ENCODE results near the gene SLC25A45.

SLC25A45 gene

GRCh38 chr11:65357856-65358356 is 24.5 kb downstream of the SLC25A45 start:
- H3K79me2 ChIP-seq (ENCODE audit: insufficient read depth, low read length), result no peaks in the 10 kb centered on the region
- no peak overlapping the region for H3K4me2 ChIP-seq (ENCODE audit: low read depth, low read length, poor library complexity, severe bottlenecking)
- H4K20me1 ChIP-seq (ENCODE audit: insufficient read depth, low read length, poor library complexity, severe bottlenecking), result no peaks in the 10 kb centered on the region
- no peaks in the 10 kb centered on the region for H3K36me3 ChIP-seq (ENCODE audit: insufficient read depth, low read length)
- H3K4me3 ChIP-seq (ENCODE audit: low read length, poor library complexity, severe bottlenecking), result no peak overlapping the region
- no peaks in the 10 kb centered on the region for H3K9me3 ChIP-seq (ENCODE audit: insufficient read depth, low read depth, low read length)
- no peaks in the 10 kb centered on the region for H3K27me3 ChIP-seq (ENCODE audit: insufficient read depth, low read length, poor library complexity, severe bottlenecking)
- peaks cover 3% of the 10 kb centered on the region for H3K4me1 ChIP-seq (ENCODE audit: insufficient read depth, low read length, poor library complexity, severe bottlenecking)
- no peaks in the 10 kb centered on the region; the same call in 1 of the 2 replicates for H3F3A ChIP-seq (ENCODE audit: low read depth)
- H2AFZ ChIP-seq (ENCODE audit: low read length), result no peak overlapping the region
- H3K9ac ChIP-seq (ENCODE audit: low read depth, low read length, poor library complexity, severe bottlenecking), result no peak overlapping the region
- no peaks in the 10 kb centered on the region for H3K9me2 ChIP-seq (replicated peaks; ENCODE audit: low read depth, low read length)
- no peak for TF ChIP-seq CTCF (conservative IDR thresholded peaks at IDR 0.05; ENCODE audit: low read length)
- no peak for TF ChIP-seq EZH2phosphoT487 (IDR thresholded peaks at IDR 0.05; ENCODE audit: borderline replicate concordance)

- no peak overlapping the region for H3K9ac ChIP-seq (ENCODE audit: low read depth, low read length, poor library complexity, severe bottlenecking)
- no peak overlapping the region for H2AFZ ChIP-seq (ENCODE audit: low read length)
- H4K20me1 ChIP-seq (ENCODE audit: insufficient read depth, low read length, poor library complexity, severe bottlenecking), result no peaks in the 10 kb centered on the region
- H3K4me1 ChIP-seq (ENCODE audit: insufficient read depth, low read length, poor library complexity, severe bottlenecking), result peaks cover 3% of the 10 kb centered on the region
- H3K4me3 ChIP-seq (ENCODE audit: low read length, poor library complexity, severe bottlenecking), result no peak overlapping the region
- no peaks in the 10 kb centered on the region; the same call in 1 of the 2 replicates for H3F3A ChIP-seq (ENCODE audit: low read depth)
- H3K36me3 ChIP-seq (ENCODE audit: insufficient read depth, low read length), result peaks cover 8% of the 10 kb centered on the region; the same call in 1 of the 2 replicates
- H3K27me3 ChIP-seq (ENCODE audit: insufficient read depth, low read length, poor library complexity, severe bottlenecking), result no peaks in the 10 kb centered on the region
- H3K4me2 ChIP-seq (ENCODE audit: low read depth, low read length, poor library complexity, severe bottlenecking), result no peak overlapping the region
- no peaks in the 10 kb centered on the region for H3K9me3 ChIP-seq (ENCODE audit: insufficient read depth, low read depth, low read length)
- no peaks in the 10 kb centered on the region for H3K9me2 ChIP-seq (replicated peaks; ENCODE audit: low read depth, low read length)
- no peak for TF ChIP-seq CTCF (conservative IDR thresholded peaks at IDR 0.05; ENCODE audit: low read length)
- TF ChIP-seq EZH2phosphoT487 (IDR thresholded peaks at IDR 0.05; ENCODE audit: borderline replicate concordance), result no peak
- no peaks in the 10 kb centered on the region for H3K79me2 ChIP-seq (ENCODE audit: insufficient read depth, low read length)
These were observed 26.0 kb downstream of the SLC25A45 start for GRCh38 chr11:65356394-65356972.

- peak overlapping the region; percentile 84 for H3K4me3 ChIP-seq (ENCODE audit: low read length, poor library complexity, severe bottlenecking)
- H3K9me2 ChIP-seq (replicated peaks; ENCODE audit: low read depth, low read length), result no peaks in the 10 kb centered on the region
- no peaks in the 10 kb centered on the region for H3K9me3 ChIP-seq (ENCODE audit: insufficient read depth, low read depth, low read length)
- no peaks in the 10 kb centered on the region; the same call in 1 of the 2 replicates for H3F3A ChIP-seq (ENCODE audit: low read depth)
- H4K20me1 ChIP-seq (ENCODE audit: insufficient read depth, low read length, poor library complexity, severe bottlenecking), result no peaks in the 10 kb centered on the region
- H3K27me3 ChIP-seq (ENCODE audit: insufficient read depth, low read length, poor library complexity, severe bottlenecking), result no peaks in the 10 kb centered on the region
- H3K36me3 ChIP-seq (ENCODE audit: insufficient read depth, low read length), result peaks cover 14% of the 10 kb centered on the region; the same call in 1 of the 2 replicates
- peaks cover 3% of the 10 kb centered on the region for H3K4me1 ChIP-seq (ENCODE audit: insufficient read depth, low read length, poor library complexity, severe bottlenecking)
- H3K4me2 ChIP-seq (ENCODE audit: low read depth, low read length, poor library complexity, severe bottlenecking), result peak overlapping the region; percentile 90
- peak overlapping the region; percentile 69 for H3K9ac ChIP-seq (ENCODE audit: low read depth, low read length, poor library complexity, severe bottlenecking)
- no peaks in the 10 kb centered on the region for H3K79me2 ChIP-seq (ENCODE audit: insufficient read depth, low read length)
- no peak for TF ChIP-seq EZH2phosphoT487 (IDR thresholded peaks at IDR 0.05; ENCODE audit: borderline replicate concordance)
- TF ChIP-seq CTCF (conservative IDR thresholded peaks at IDR 0.05; ENCODE audit: low read length), result no peak
- no peak overlapping the region for H2AFZ ChIP-seq (ENCODE audit: low read length)
These were observed 26.6 kb downstream of the SLC25A45 start for GRCh38 chr11:65355776-65356393.
